Measurements from ENCODE around the gene RAB7A. TPM values are rescaled to one million over a fixed set of nuclear protein-coding genes. Genes with fewer than 3 reads are reported as not detected.

RAB7A gene
- total RNA-seq, 6 donors from 2014 or later, result 72.3 to 287 (median 139) TPM

GRCh38 chr3:128844502-128844901 lies 118.5 kb downstream of the RAB7A start:
- no peaks in the 10 kb centered on the region for H3K27me3 ChIP-seq
- H3K27ac ChIP-seq, result no peak overlapping the region
- 86 to 97% methylated on average over 5 to 6 of the region's 6 CpGs for WGBS, 2 donors
- no peak overlapping the region for H3K4me3 ChIP-seq
- ATAC-seq (ENCODE audit: low FRiP score in 2 of 2) (no peak), DNase-seq (no peak)
- TF ChIP-seq POLR2AphosphoS5 (IDR thresholded peaks at IDR 0.05) (no peak), POLR2A (IDR thresholded peaks at IDR 0.05) (no peak), CTCF (IDR thresholded peaks at IDR 0.05) (no peak), EP300 (IDR thresholded peaks at IDR 0.05) (no peak)
- H3K4me1 ChIP-seq, result peaks cover 12 to 16% (median 15%) of the 10 kb centered on the region in 4 donors
- no peaks in the 10 kb centered on the region for H3K9me3 ChIP-seq
- no peaks in the 10 kb centered on the region for H3K36me3 ChIP-seq

- peak overlapping the region in 2 of 4 donors; percentile 55 to 78 for H3K27ac ChIP-seq
- peaks cover 12 to 16% (median 15%) of the 10 kb centered on the region in 4 donors for H3K4me1 ChIP-seq
- no peaks in the 10 kb centered on the region for H3K27me3 ChIP-seq
- no peaks in the 10 kb centered on the region for H3K36me3 ChIP-seq
- no peaks in the 10 kb centered on the region for H3K9me3 ChIP-seq
- peak overlapping the region in 3 of 4 donors; percentile 46 to 59 (median 58) for H3K4me3 ChIP-seq
- DNase-seq (no peak), ATAC-seq (ENCODE audit: low FRiP score in 2 of 2) (no peak)
- 43 to 50% methylated on average over 12 to 13 of the region's 14 CpGs for WGBS, 2 donors
- TF ChIP-seq POLR2A (IDR thresholded peaks at IDR 0.05) (no peak), POLR2AphosphoS5 (IDR thresholded peaks at IDR 0.05) (no peak), CTCF (IDR thresholded peaks at IDR 0.05) (no peak), EP300 (IDR thresholded peaks at IDR 0.05) (no peak)
These were observed 119.3 kb downstream of the RAB7A start for GRCh38 chr3:128845119-128845777.

GRCh38 chr3:128845778-128846485 lies 119.9 kb downstream of the RAB7A start:
- TF ChIP-seq CTCF (IDR thresholded peaks at IDR 0.05) (peak; percentile 55 to 78 (median 66)), POLR2A (IDR thresholded peaks at IDR 0.05) (no peak), POLR2AphosphoS5 (IDR thresholded peaks at IDR 0.05) (no peak)
- Histone ChIP-seq H3K4me3 (peak overlapping the region; percentile 46 to 59 (median 54)), H3K9me3 (no peaks in the 10 kb centered on the region), H3K27me3 (no peaks in the 10 kb centered on the region), H3K27ac (peak overlapping the region; percentile 27 to 78 (median 52)), H3K4me1 (peaks cover 12 to 16% (median 15%) of the 10 kb centered on the region in 4 donors), H3K36me3 (no peaks in the 10 kb centered on the region)
- DNase-seq (peak; percentile 92 to 97), ATAC-seq (ENCODE audit: low FRiP score in 2 of 2) (peak; percentile 87 to 91)
- WGBS, 2 donors, result 4 to 7% methylated on average over 8 to 11 of the region's 32 CpGs

GRCh38 chr3:128846486-128846891 lies 120.5 kb downstream of the RAB7A start:
- no peak for TF ChIP-seq CTCF (IDR thresholded peaks at IDR 0.05)
- no peak for TF ChIP-seq POLR2A (IDR thresholded peaks at IDR 0.05)
- TF ChIP-seq EP300 (IDR thresholded peaks at IDR 0.05), result no peak
- TF ChIP-seq POLR2AphosphoS5 (IDR thresholded peaks at IDR 0.05), result no peak
- DNase-seq (peak in 1 of 2 donors; percentile 48), ATAC-seq (ENCODE audit: low FRiP score in 2 of 2) (peak in 1 of 2 donors; percentile 28)
- Histone ChIP-seq H3K36me3 (no peaks in the 10 kb centered on the region), H3K9me3 (no peaks in the 10 kb centered on the region), H3K27ac (peak overlapping the region in 2 of 4 donors; percentile 48 to 78), H3K27me3 (no peaks in the 10 kb centered on the region), H3K4me3 (peak overlapping the region in 1 of 4 donors; percentile 59), H3K4me1 (peaks cover 12 to 16% (median 15%) of the 10 kb centered on the region in 4 donors)
- WGBS, 2 donors, result 56 to 66% methylated on average over 11 to 13 of the region's 13 CpGs
